M059J (cell line): ENCODE data around the gene PAQR7. TPM values are rescaled to one million over a fixed set of nuclear protein-coding genes. Genes with fewer than 3 reads are reported as not detected.
A peak's percentile ranks its signal among the peaks of the same experiment; 100 is the strongest.

Source experiments
- DNase-seq: peaks from one replicate; pipeline ENCODE4 v3.0.0-alpha.2; 2012; ENCODE audit warnings: low read depth
- total RNA-seq: library from RNA; depleted of rRNA; stranded (reverse); fragments of >200 nt; shearing (Covaris generic); gene quantifications from 2 replicates; pipeline ENCODE4 v1.2.3, GENCODE V29; 2014

The PAQR7 gene
- total RNA-seq, 1 experiment from 2014 or later = 6.8 TPM

DNA sequence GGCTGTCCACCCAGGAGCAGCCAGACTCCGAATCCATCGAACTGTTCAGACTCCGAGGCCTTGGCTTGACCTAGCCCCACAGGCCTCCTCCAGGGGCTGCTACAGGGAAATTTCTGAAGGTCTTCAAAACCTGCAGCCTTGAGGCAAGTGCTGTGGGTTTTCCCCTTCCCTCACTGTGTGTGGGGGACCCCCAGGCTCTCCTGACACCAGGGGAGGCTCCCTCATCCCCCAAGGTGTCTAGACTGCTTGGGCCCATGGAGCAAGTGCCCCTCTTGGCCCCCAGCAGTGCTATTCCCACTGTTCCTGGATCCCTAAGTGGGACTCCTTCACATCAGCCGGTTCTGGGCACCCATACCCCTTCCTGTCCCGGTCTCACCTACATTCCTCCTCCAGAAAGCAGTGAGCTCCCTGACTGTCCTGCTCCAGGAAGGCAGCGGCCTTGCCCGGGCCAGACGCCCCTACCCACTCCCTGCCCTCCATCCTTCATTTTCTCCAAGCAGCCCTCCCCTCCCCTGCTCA is 814 bp downstream of the PAQR7 start:
- no peak for DNase-seq

DNA sequence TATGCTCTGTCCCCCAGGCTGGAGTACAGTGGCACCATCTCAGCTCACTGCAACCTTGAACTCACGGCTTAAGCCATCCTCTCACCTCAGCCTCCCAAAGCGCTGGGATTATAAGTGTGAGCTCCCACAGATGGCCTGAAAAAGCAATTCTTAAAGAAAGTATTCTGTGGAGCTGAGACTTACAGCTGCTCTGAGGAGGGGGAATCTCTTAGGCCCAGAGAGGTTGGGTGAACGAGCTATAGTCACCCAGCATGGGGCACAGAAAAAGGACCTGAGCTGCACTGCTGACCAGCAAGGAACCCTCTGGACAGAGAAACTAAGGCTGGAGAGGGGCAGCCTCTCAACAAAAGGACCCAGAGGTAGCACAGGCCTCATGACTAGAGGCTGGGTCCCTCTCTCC is 1.3 kb downstream of the PAQR7 start:
- DNase-seq = no peak

DNA sequence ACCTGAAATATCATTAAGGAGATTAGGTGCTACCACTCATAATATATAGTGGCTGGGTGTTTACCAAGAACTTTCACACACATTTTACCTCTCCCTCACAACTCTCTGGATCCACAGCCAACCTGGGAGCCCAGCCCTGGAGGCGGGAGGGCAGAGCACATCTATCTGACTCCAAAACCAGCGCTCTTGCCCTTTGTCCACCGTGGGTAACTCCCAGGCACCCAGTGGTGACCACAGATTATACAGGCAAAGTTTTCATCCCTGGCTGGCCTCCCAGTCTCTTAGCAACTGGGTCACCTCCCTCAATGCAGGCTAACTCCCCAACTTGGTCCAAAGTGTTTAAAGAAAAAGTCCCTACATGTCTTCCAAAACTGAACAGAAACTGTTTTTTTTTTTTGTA is 2.4 kb downstream of the PAQR7 start:
- DNase-seq = peak; percentile 71

DNA sequence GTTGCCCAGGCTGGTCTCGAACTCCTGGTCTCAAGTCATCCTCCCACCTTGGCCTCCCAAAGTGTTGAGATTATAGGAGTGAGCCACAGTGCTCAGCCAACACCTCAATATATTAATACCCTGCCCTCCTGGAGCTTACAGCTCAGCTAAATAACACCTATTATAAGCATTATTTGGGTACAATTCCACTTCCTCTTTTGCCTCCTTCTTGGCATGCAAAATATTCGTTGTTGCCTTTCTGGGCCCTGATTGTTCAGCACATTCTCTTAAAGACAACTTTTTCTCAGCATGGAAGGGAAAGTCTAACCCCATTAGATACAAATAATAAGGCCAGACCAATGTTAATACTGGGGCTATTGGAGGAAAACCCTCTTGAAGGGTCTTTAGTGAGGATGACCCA is 2.8 kb downstream of the PAQR7 start:
- DNase-seq = no peak

DNA sequence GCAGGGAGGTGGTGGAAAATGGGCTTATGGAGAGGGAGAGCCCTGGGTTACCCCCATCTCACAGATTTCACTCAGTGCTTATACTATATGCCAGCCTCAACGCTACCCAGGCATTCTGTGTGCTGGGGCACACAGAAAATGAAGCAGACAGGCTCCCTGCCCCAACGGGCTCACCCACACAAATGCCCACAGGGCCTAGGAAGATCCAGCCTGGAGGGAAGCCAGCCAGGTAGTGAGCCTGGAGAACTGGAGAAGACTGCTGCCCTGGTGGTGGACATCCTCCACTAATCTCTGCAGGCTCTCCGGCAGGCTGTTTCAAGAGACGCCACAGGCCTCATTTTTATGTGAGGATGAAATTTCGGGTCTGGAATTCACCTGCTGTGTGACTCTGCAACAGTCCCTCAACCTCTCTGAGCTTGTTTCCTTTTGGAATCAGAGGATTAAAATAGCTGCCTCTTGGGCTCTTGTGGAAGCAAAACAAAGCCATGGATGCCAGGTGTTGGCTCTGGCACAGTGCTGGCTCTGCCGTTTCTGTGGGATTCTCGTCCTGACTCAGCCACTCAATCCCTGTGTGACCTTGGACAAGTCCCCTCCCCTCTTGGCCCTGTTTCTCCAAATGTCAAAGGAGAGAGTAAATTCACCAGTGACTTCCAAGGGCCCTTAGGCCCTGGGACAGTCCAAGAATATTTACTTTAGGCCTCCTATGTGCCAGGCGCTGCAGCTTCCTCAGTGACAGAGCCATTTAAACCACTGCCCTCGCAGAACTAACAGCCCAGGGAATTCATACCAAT is 3.6 kb downstream of the PAQR7 start:
- no peak for DNase-seq

DNA sequence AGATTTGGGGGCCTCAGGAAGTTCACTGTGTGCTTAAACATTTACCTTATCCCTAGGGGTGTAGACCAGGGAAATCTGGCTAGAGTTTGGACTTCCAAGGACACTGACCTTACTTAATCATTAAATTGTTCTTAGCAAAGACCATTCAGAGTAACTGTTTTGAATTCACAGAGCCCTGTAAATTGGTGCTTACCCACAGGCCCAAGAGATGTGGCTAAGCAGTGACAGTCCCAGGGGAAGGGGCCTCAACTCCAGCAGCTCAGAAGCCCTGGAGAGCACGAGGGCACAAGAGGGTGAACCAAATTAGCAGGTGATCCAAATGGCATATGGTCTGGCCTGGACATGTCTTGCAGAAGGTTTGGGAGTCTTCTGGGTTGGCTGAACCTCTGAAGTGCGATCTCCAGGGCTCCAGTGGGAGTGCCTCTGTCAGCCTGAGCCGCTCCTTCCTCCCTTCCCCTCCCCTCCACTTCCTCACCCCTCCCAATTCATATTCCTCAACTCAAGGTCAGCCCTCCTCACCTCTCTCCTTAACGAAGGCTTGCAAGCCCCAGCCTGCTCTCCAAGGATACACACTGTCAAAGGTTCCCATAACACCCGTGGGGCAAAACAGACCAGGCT is 4.3 kb downstream of the PAQR7 start:
- DNase-seq = no peak

DNA sequence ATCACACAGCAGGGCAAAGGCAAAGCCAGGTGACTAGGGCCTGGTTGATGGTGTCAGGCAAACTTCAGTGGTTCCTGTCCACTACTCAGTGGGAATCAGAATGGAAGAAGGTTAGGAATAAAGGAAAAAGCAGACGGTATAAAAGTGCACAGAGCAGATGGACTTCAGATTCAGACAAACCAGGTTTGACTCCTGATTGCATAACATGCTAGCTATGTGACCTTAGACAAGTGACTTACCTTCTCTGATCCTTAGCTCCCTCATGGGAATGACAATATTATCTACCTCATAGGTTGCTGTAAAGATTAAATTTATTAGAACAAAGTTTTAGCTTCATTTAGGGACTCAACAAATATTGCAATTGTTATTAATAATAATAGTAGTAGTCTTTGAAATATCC is 4.9 kb downstream of the PAQR7 start:
- no peak for DNase-seq

DNA sequence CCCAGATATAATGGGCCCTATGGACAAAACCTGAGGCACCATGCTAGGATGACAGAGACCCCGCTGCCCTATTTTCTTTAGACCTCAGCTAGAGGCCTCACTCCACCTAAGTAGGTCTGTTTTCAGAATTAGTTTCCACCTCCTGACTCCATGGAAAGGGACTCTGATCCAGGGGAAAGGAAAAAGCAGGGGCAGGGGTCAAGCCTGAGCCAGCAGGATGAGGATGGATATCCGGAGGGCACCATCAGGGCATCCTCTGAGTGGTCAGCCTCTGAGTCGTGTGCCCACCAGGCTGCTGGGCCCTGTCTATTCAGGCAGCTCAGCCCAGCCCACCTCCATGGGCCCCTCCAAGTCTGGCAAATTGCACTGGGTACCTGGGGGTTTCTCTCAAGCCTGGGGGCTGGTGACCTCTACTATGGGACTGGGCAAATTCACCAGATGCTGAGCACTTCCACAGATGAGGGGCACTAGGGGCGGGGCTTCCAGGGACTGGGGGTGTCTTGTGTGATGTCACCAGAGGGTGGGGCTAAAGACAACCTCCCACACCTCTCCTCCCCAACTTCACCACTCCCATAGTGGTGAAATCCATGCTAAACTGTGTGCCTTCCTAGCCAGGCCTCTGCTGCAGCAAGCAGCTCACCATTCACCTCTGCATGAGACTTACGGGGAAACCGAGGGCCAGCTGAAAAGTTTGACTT is 5.5 kb downstream of the PAQR7 start:
- DNase-seq = no peak

DNA sequence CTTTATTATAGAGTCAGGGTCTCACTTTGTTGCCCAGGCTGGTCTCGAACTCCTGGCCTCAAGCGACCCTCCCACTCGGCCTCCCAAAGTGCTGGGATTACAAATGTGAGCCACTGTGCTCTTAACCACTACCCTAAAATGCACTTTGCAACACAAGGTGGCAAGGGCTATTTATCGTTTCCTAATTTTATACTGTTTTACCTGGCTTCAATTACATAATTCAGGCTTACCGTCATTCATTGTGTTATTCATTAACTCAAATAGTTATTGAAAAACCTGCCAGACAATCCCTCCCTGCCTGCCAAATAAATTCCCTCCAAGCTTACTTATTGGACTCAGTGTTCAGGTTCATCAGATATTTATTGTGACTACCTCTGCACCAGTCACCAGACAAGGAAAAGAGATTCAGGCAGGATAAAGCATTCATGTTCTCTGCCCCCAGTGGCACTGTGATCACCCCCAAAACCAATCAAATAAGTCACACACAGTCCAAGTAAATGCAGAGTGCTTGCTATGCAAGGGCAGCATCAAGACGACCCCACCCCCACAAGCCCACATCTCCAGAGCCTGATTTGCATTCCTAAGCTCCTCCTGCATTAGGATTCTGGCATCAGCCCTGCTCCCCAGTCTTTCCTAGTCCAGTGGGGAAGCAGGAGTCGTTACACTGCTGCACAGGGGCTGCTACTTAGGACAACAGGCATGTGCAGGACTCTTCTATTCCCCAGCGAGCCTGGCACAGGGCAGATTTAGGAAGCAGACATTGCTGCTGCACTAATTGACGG is 8.1 kb downstream of the PAQR7 start:
- DNase-seq = no peak

DNA sequence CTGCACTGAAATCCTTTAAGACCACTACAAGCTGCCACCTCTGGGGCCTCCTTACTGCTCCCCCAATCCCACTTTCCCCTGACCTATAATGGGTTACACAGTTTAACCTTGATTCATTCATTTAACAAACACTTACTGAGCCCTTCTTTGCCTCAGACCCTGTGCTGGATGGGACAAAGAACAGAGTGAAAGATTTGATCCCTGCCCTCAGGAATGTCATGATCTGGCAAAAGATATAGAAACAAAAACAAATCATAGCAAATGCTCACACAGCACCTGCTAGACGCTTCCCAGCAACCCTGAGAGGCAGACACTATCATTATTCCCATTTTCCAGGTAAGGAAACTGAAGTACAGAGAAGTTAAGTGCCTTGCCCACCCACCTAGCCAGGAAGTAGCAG is 9.2 kb downstream of the PAQR7 start:
- DNase-seq = no peak

DNA sequence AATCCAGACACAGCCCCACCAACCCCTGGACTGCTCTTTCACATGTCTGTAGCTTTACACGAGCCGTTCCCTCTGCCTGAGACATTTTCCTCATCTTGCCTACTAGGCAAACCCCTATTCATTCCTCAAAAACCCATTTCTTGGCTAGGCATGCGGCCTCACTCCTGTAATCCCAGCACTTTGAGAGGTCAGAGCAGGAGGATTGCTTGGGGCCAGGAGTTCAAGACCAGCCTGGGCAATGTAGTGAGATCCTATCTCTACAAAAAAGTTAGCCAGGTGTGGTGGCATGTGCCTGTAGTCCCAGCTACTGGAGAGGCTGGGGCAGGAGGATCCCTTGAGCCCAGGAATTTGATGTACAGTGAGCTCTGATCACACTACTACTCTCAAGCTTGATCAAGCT is 11.1 kb downstream of the PAQR7 start:
- no peak for DNase-seq

DNA sequence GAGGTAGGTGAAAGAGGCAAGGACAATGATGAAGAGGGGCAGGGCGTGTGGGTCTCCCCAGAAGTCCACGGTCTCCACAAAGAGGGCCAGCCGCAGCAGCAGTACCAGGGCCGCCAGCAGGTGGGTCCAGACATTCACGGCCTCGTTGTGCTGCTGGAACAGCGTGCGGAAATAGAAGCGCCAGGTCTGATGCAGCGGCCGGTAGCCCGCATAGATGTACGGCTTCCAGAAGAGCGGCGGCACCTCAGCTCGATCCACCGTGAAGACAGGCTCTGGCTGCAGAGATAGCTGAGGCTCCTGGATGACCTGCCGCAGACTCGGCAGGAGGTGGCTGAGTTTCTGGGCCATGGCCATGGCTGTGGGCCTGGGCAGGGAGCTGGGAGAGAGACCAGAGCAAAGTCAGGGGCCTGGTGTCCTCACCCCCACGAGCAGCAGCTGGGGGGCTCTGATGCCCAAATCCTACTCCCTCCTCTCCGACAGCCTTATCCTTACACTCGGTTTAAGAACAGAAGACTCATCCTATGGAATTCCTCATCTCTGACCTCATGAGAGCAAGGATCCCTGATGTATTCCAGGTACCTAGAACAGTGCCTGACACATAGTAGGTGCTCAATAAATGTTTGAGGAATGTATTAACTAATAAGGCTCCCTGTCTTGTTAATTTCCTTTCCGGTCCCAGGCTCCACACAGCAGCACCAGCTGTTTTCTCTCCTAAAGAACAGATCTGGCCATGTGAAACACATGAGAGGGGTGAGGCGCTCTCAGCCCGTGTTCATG is 11.8 kb downstream of the PAQR7 start:
- DNase-seq = no peak

DNA sequence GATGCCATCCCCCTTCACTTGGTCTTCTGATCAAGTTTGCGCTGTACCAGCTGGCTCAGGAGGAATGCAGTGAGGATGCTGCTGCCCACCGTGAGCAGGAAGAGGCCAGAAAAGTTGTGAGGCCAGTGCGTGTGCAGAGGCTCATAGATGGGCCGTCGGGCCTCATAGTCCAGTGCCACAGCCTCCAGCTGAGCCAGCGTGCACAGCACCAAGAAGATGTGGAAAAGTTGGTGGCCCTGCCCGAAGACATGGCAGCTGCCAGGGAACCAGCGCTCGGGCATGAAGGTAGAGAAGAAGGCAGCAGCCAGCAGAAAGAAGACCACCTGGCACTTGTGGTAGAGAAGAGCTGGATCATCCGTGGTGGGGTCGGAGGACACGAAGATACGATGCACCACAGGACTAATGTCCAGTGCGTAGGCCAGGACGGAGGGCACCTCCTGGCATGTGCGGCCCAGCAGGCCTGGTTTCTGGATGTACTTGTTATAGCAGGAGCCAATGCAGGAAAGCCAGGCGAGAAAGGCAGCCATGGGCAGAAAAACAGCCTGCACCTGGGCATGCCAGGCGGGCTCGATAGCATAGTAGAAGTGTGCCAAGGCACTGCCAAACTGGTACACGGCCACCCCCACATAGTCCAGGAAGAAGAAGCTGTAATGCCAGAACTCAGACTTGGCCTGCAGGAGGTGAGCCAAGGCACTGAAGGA is 12.6 kb downstream of the PAQR7 start:
- DNase-seq = no peak

DNA sequence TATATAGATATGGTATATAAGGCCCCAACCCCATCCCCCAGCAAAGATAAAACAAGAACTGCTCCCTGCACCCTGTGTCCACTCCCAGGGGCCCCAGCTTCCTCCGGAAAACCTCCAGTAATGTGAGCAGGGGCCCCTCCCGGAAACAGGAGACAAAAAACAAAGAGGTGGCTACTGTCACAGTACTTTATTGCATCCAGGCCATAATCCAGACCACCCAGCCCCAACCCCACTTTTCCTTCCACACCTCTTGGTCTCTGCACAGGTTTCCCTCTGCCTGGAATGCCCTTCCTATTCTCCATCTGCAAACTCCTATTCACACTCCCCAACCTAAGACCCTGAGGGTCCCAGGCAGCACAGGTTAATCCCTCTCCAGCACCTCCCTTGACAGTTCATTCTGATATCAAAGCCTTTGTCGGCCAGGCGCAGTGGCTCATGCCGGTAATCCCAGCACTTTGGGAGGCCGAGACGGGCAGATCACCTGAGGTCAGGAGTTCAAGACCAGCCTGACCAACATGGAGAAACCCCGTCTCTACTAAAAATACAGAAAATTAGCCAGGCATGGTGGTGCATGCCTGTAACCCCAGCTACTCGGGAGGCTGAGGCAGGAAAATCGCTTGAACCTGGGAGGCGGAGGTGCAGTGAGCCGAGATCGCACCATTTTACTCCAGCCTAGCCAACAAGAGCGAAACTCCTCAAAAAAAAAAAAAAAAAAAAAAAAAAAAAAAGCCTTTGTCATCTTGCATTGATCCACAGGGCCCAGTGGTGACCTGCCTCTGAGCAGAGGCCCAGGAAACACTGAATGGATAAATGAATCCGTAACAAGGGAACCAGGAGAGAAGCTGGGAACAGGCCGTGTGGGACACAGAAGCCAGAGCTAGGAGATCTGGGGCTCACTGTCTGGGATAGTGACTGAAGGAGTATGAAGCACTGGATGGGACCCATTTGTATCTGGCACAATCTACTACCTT is 13.9 kb downstream of the PAQR7 start:
- no peak for DNase-seq

DNA sequence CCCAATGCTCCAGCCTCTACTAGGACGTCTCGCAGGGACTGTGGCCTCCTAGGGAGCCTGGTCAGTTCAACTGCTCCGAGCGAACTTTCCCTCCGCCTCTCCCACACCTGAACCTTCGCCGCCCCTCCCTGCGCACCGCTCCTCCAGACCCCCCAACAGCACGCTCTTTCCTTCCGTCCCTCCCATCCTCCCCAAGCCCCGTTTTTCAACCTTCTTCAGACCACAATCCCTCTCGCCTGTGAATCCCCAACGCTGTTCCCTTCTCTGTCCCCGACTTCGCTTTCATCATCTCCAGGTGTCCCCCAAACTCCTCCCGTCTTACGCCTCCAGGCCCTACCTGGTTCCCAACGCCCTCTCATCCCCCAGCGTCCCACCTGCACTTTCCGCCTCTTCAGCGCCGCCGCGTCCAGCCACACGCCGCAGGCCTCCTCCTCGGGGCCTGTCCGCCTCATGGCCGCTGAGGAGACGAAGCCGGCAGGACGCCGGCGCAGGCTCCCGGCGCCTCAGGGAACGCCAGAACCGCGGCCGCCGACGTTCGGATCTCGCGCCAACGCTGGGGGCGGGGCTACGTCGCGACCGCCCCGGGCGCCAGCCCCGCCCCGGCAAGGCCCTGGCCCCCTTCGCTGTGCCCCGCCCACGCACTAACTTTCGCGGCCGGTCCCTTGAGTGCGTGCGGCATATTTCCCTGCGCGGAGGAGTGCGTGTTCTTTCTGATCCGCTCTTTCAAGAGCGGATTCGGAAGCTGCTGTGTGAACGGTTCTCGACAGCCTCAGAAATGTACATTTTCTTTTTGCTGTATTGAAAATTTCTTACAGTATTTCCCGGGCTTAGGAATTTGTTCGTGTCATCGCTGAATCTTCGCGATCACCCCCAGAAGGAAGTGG is 16.4 kb downstream of the PAQR7 start, which contains the start of gene AUNIP:
AUNIP (minus strand) TSS at position 552 of the 884 bp plus-strand sequence; CDS start at position 452, 100 bp downstream.
- DNase-seq = peak; percentile 85

DNA sequence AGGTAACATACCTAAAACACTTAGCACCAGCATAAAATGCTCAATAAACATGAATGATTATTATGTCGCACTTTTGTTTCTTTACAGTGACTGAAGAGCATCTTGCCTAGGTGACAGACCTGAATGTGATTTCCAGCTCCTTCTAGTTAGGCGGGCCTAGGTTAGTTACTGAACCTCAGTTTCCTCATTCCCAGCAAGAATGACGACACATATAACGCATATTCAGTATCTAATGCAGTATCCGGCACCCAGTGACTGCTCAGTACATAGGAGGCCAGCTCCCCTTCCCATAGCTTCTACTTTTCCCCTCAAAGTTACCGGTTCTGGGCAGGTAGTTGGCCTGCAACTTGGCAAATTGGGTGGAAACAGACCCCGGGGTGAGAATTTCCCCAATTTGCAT is 17.0 kb downstream of the PAQR7 start:
- DNase-seq = no peak

DNA sequence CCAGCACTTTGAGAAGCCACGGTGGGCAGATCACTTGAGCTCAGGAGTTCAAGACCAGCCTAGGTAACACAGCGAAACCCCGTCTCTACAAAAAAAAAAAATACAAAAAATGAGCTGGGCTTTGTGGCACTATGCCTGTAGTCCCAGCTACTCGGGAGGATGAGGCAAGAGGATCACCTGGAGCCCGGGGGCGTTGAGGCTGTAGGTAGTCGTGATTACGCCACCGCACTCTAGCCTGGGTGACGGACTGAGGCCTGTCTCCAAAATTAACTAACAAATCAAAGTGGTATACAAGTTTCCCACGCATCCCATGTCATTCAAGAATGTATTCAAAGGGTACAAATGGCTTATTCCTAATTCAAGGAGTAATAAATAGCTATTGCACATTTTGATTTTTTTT is 18.7 kb downstream of the PAQR7 start:
- no peak for DNase-seq

DNA sequence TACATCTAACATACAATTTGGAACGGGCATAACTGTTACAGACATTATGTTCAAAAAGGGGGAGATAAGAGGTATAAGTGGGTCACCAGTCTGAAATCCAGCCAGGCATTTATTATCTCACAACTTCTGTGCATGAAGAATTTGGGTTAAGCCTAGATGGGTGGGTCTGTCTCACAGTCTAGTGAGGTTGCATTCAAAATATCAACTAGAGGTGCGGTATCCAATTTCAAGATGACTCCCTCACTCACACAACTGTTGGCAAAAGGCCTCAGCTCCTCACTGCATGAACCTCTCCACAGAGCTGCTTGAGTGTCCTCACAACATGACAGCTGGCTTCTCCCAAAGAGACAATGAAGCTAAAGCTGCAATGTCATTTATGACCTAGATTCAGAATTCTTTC is 21.0 kb downstream of the PAQR7 start:
- no peak for DNase-seq
